Liver (tissue), 3 donors: ENCODE measurements around the gene VAC14.

Source experiments
- ATF3 ChIP-seq: IDR thresholded peaks from 2 replicates; pipeline ENCODE4 v1.6.1; 2016; ENCODE audit warnings: antibody characterized with exemption
- CTCF ChIP-seq: fragments of 150-350 bp; IDR thresholded peaks from 2 replicates; pipeline ENCODE4 v1.5.1; 2017; ENCODE audit warnings: improper control_type of control experiment, low read depth, low read length; ENCODE audit not compliant: missing input control
- EGR1 ChIP-seq, 2 donors: IDR thresholded peaks; 2 replicates each; pipeline ENCODE4 v1.6.1; 2016 to 2018; ENCODE audit warnings: antibody characterized with exemption in 2 of 2, low read depth in 2 of 2
- JUND ChIP-seq, 2 donors: IDR thresholded peaks; 2 replicates each; pipeline ENCODE4 v1.6.1; 2016; ENCODE audit warnings: antibody characterized with exemption in 2 of 2
- REST ChIP-seq: IDR thresholded peaks from 2 replicates; pipeline ENCODE4 v1.6.1; 2016; ENCODE audit warnings: antibody characterized with exemption, mild to moderate bottlenecking
- donor health status: healthy.
- donor health status: healthy.

GRCh38 chr16:70659546-70659945 lies 141.4 kb downstream of the VAC14 start:
- no peak for TF ChIP-seq JUND (IDR thresholded peaks at IDR 0.05)
- no peak for TF ChIP-seq CTCF
- no peak for TF ChIP-seq EGR1 (IDR thresholded peaks at IDR 0.05; ENCODE audit: low read depth in 2 of 2)
- TF ChIP-seq ATF3: no peak
- no peak for TF ChIP-seq REST
